Measurements from ENCODE around the gene ING2. TPM values are rescaled to one million over a fixed set of nuclear protein-coding genes. Genes with fewer than 3 reads are reported as not detected.

Gene ING2
- total RNA-seq, 3 donors from 2014 or later: 7.9 to 23.0 (median 13.8) TPM

GRCh38 chr4:183492791-183493222 is 12.1 kb upstream of the ING2 start:
- Histone ChIP-seq H3K27me3 (no peaks in the 10 kb centered on the region), H3K4me3 (no peak overlapping the region), H3K4me1 (no peaks in the 10 kb centered on the region), H3K27ac (no peak overlapping the region), H3K36me3 (no peaks in the 10 kb centered on the region), H3K9me3 (no peaks in the 10 kb centered on the region)
- intact Hi-C loops (cut with DNase I; ENCODE audit: low total_unique reads): no loop called here
- TF ChIP-seq CTCF (IDR thresholded peaks at IDR 0.05) (no peak), POLR2AphosphoS5 (IDR thresholded peaks at IDR 0.05) (no peak), POLR2A (IDR thresholded peaks at IDR 0.05) (no peak)
- no peak for DNase-seq (ENCODE audit: low spot score in 2 of 2)

- DNase-seq (ENCODE audit: low spot score in 2 of 2): no peak
- no peak for TF ChIP-seq CTCF (IDR thresholded peaks at IDR 0.05)
- no peak for TF ChIP-seq POLR2A (IDR thresholded peaks at IDR 0.05)
- TF ChIP-seq POLR2AphosphoS5 (IDR thresholded peaks at IDR 0.05): no peak
- H3K9me3 ChIP-seq: no peaks in the 10 kb centered on the region
- no peaks in the 10 kb centered on the region for H3K4me1 ChIP-seq
- no peak overlapping the region for H3K27ac ChIP-seq
- H3K27me3 ChIP-seq: no peaks in the 10 kb centered on the region
- H3K36me3 ChIP-seq: no peaks in the 10 kb centered on the region
- intact Hi-C loops (cut with DNase I; ENCODE audit: low total_unique reads): no loop called here
- no peak overlapping the region for H3K4me3 ChIP-seq
Observed at GRCh38 chr4:183493246-183493645, 11.6 kb upstream of the ING2 start.

GRCh38 chr4:183495184-183495583 is 9.7 kb upstream of the ING2 start:
- H3K36me3 ChIP-seq: no peaks in the 10 kb centered on the region
- no peak overlapping the region for H3K27ac ChIP-seq
- TF ChIP-seq POLR2A (IDR thresholded peaks at IDR 0.05) (no peak), POLR2AphosphoS5 (IDR thresholded peaks at IDR 0.05) (no peak), CTCF (IDR thresholded peaks at IDR 0.05) (no peak)
- intact Hi-C loops (cut with DNase I; ENCODE audit: low total_unique reads): no loop called here
- no peak overlapping the region for H3K4me3 ChIP-seq
- DNase-seq (ENCODE audit: low spot score in 2 of 2): no peak
- no peaks in the 10 kb centered on the region for H3K9me3 ChIP-seq
- no peaks in the 10 kb centered on the region for H3K4me1 ChIP-seq
- no peaks in the 10 kb centered on the region for H3K27me3 ChIP-seq

- H3K4me1 ChIP-seq: no peaks in the 10 kb centered on the region
- H3K36me3 ChIP-seq: no peaks in the 10 kb centered on the region
- DNase-seq (ENCODE audit: low spot score in 2 of 2): no peak
- no peak overlapping the region for H3K27ac ChIP-seq
- no peak overlapping the region for H3K4me3 ChIP-seq
- H3K9me3 ChIP-seq: no peaks in the 10 kb centered on the region
- H3K27me3 ChIP-seq: no peaks in the 10 kb centered on the region
- intact Hi-C loops (cut with DNase I; ENCODE audit: low total_unique reads): no loop called here
- TF ChIP-seq POLR2AphosphoS5 (IDR thresholded peaks at IDR 0.05): no peak
- no peak for TF ChIP-seq POLR2A (IDR thresholded peaks at IDR 0.05)
- TF ChIP-seq CTCF (IDR thresholded peaks at IDR 0.05): no peak
Observed at GRCh38 chr4:183499389-183499788, 5.5 kb upstream of the ING2 start.

- Histone ChIP-seq H3K4me1 (no peaks in the 10 kb centered on the region), H3K27ac (no peak overlapping the region), H3K4me3 (no peak overlapping the region), H3K36me3 (no peaks in the 10 kb centered on the region), H3K9me3 (no peaks in the 10 kb centered on the region), H3K27me3 (no peaks in the 10 kb centered on the region)
- TF ChIP-seq CTCF (IDR thresholded peaks at IDR 0.05) (no peak), POLR2A (IDR thresholded peaks at IDR 0.05) (no peak), POLR2AphosphoS5 (IDR thresholded peaks at IDR 0.05) (no peak)
- intact Hi-C loops (cut with DNase I; ENCODE audit: low total_unique reads): no loop called here
- DNase-seq (ENCODE audit: low spot score in 2 of 2): no peak
Observed at GRCh38 chr4:183499801-183500200, 5.1 kb upstream of the ING2 start.

All from breast epithelium (tissue), 4 donors.